Colon (tissue), 2 donors: ENCODE results near the gene SAMM50.

Source experiments
- FAIRE-seq: peaks from 2 replicates; lab custom pipeline; 2012; peaks lifted over from hg19 to GRCh38; lab: Jason Lieb, UNC
- donor health status: control.
- donor health status: control.

Gene SAMM50

GRCh38 chr22:44030051-44030701 lies 74.9 kb downstream of the SAMM50 start:
- no peak for FAIRE-seq

- FAIRE-seq: no peak
Observed at GRCh38 chr22:44030702-44031082, 75.5 kb downstream of the SAMM50 start.

- no peak for FAIRE-seq
Observed at GRCh38 chr22:44031158-44031952, 76.1 kb downstream of the SAMM50 start.

GRCh38 chr22:44032126-44032730 lies 77.0 kb downstream of the SAMM50 start:
- no peak for FAIRE-seq

- FAIRE-seq: no peak
Observed at GRCh38 chr22:44033287-44033686, 78.0 kb downstream of the SAMM50 start.

- no peak for FAIRE-seq
Observed at GRCh38 chr22:44033694-44034093, 78.5 kb downstream of the SAMM50 start.

- no peak for FAIRE-seq
Observed at GRCh38 chr22:44037519-44038375, 82.5 kb downstream of the SAMM50 start.

GRCh38 chr22:44039566-44040171 lies 84.4 kb downstream of the SAMM50 start:
- FAIRE-seq: no peak

GRCh38 chr22:44042249-44043218 lies 87.3 kb downstream of the SAMM50 start:
- no peak for FAIRE-seq

- no peak for FAIRE-seq
Observed at GRCh38 chr22:44045145-44045544, 89.9 kb downstream of the SAMM50 start.
